Activated naive CD4-positive, alpha-beta T cell treated with anti-CD3 and anti-CD28 coated beads for 36 hours (primary cell): ENCODE results near the gene RBFOX1. TPM values are rescaled to one million over a fixed set of nuclear protein-coding genes. Genes with fewer than 3 reads are reported as not detected.

Source experiments
- CTCF ChIA-PET: fragments of 350-600 bp; sonication (Branson Sonifier 250); formaldehyde crosslinking; loops from one replicate; lab custom pipeline; 2021; ENCODE audit warnings: antibody characterized with exemption; lab: Charles Lee
- DNase-seq: peaks from one replicate; pipeline ENCODE4 v3.0.0-alpha.2; 2020
- H3K27ac Mint-ChIP-seq: one replicate; pipeline ENCODE4 v1.8.0; 2021; ENCODE audit warnings: mild to moderate bottlenecking, mixed read lengths
- H3K27me3 Mint-ChIP-seq: one replicate; pipeline ENCODE4 v1.8.0; 2021; ENCODE audit warnings: low read depth, mixed read lengths
- H3K36me3 Mint-ChIP-seq: one replicate; pipeline ENCODE4 v1.8.0; 2021; ENCODE audit warnings: low read depth, mixed read lengths
- H3K4me1 Mint-ChIP-seq: one replicate; pipeline ENCODE4 v1.8.0; 2021; ENCODE audit warnings: low read depth, mixed read lengths
- H3K4me3 Mint-ChIP-seq: one replicate; pipeline ENCODE4 v1.8.0; 2021; ENCODE audit warnings: mild to moderate bottlenecking, moderate library complexity, mixed read lengths
- H3K9me3 Mint-ChIP-seq: one replicate; pipeline ENCODE4 v1.8.0; 2021; ENCODE audit warnings: mixed read lengths
- intact Hi-C: fragments of 100-400 bp; cut with micrococcal nuclease; formaldehyde crosslinking; loops from one replicate; pipeline ENCODE4 v1.15.1; 2023
- total RNA-seq, 2 experiments: library from RNA; stranded (reverse); gene quantifications; one replicate each; pipeline ENCODE4 v1.2.3, GENCODE V29; 2021

Gene RBFOX1
- total RNA-seq, 2 experiments from 2014 or later: not detected

DNA sequence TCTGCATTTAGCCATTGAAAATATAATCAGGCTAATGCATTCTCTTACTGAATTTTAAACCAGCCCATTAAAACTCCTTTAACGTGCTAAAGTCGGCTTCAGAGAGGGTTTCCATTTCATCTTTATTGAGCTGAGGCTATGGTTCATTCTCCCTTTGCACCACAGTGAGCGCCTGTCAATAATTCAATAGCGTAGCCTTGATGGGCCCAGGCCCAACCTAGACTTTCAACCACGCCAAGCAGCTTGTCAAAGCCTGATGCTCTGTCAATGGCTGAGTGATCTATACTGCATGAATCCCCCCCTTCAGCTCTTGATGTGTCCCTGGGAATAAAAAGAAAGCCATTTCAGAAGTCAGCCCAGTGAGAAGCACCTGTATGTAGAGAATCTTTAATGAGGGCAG is 106.0 kb downstream of the RBFOX1 start:
- no peak overlapping the region for H3K4me3 Mint-ChIP-seq
- intact Hi-C loops: no loop called here
- peaks cover 5% of the 10 kb centered on the region for H3K9me3 Mint-ChIP-seq
- no peaks in the 10 kb centered on the region for H3K36me3 Mint-ChIP-seq
- H3K27ac Mint-ChIP-seq: no peak overlapping the region
- H3K4me1 Mint-ChIP-seq: no peaks in the 10 kb centered on the region
- CTCF ChIA-PET: no interaction called here
- no peaks in the 10 kb centered on the region for H3K27me3 Mint-ChIP-seq
- DNase-seq: no peak

DNA sequence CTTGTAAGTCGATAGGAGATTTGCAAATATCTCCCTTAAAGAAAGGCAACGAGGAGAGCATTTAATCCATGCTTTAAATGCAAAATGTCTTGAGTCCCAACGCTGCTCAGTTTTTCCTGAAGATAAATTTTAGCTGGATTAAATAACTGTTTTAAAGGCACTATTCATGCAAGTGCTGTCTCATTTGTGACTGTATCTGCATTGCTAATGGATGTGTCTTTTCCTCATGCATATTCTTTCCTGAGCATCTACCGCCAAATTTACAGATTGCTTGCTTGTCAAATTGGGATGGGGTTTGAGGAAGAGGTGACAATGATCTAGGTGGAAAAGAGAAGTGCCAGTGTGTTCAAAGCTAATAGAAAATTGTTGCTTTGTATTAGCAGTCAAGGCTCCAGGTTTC is 106.9 kb downstream of the RBFOX1 start:
- CTCF ChIA-PET: no interaction called here
- no peak for DNase-seq
- Mint-ChIP-seq H3K27ac (no peak overlapping the region), H3K27me3 (no peaks in the 10 kb centered on the region), H3K4me3 (no peak overlapping the region), H3K36me3 (no peaks in the 10 kb centered on the region), H3K4me1 (no peaks in the 10 kb centered on the region), H3K9me3 (peaks cover 3% of the 10 kb centered on the region)
- intact Hi-C loops: no loop called here

DNA sequence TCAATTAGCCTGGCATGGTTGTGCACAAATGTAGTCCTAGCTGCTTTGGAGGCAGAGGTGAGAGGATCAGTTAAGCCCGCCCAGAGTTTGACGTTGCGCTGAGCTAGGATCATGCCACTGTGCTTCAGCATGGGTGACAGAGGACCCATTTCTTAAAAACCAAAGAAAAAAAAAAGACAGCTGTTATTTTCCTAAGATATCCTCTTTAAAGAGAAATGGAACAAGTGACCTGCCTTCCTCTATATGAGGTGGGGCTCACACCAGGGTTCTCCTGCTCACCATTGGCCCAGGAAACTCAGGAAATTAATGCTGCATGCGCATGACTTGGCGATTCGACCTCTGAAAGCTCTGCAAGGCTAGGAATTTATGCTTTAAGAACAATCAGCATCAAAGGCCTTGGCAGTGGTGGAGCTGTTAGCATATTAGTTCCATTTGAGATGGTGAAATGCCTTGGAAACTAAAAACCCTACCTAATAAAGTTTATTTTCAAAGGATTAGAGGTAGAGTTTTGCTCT is 108.3 kb downstream of the RBFOX1 start:
- no peak overlapping the region for H3K27ac Mint-ChIP-seq
- H3K9me3 Mint-ChIP-seq: peaks cover 5% of the 10 kb centered on the region
- H3K27me3 Mint-ChIP-seq: no peaks in the 10 kb centered on the region
- H3K36me3 Mint-ChIP-seq: no peaks in the 10 kb centered on the region
- DNase-seq: no peak
- no peaks in the 10 kb centered on the region for H3K4me1 Mint-ChIP-seq
- intact Hi-C loops: no loop called here
- CTCF ChIA-PET: no interaction called here
- H3K4me3 Mint-ChIP-seq: no peak overlapping the region

DNA sequence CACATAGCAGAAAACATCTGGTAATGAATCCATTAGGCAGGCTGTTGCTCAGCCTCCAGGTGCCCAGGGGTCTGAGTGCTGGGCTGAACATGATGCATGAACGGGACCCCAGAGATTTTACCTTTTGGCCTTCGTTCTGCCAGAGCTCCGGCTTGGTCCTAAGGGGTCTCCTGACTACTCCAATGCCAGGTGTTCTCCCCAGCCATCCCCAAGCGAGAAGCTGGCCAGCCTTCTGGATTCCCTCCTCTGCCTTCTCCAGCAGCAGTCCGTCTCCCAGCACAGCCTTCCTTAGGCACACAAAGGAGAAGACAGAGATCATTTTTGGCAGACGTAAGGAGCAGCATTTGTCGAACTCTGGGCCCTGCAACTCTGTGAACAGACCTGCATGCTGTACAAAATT is 109.4 kb downstream of the RBFOX1 start:
- Mint-ChIP-seq H3K27me3 (no peaks in the 10 kb centered on the region), H3K4me3 (no peak overlapping the region), H3K27ac (no peak overlapping the region), H3K36me3 (no peaks in the 10 kb centered on the region), H3K4me1 (no peaks in the 10 kb centered on the region), H3K9me3 (peaks cover 11% of the 10 kb centered on the region)
- DNase-seq: no peak
- CTCF ChIA-PET: no interaction called here
- intact Hi-C loops: no loop called here

- no peak overlapping the region for H3K27ac Mint-ChIP-seq
- CTCF ChIA-PET: interaction anchor here (0.5 kb wide), 1 partner anchor 391 kb away, joined by 5 read pairs; no protein-coding TSS in a partner anchor
- DNase-seq: no peak
- no peaks in the 10 kb centered on the region for H3K4me1 Mint-ChIP-seq
- H3K36me3 Mint-ChIP-seq: no peaks in the 10 kb centered on the region
- H3K9me3 Mint-ChIP-seq: peaks cover 11% of the 10 kb centered on the region
- H3K27me3 Mint-ChIP-seq: no peaks in the 10 kb centered on the region
- H3K4me3 Mint-ChIP-seq: no peak overlapping the region
- intact Hi-C loops: no loop called here
Observed at GRCh38 chr16:7443142-7443541, 110.5 kb downstream of the RBFOX1 start.

DNA sequence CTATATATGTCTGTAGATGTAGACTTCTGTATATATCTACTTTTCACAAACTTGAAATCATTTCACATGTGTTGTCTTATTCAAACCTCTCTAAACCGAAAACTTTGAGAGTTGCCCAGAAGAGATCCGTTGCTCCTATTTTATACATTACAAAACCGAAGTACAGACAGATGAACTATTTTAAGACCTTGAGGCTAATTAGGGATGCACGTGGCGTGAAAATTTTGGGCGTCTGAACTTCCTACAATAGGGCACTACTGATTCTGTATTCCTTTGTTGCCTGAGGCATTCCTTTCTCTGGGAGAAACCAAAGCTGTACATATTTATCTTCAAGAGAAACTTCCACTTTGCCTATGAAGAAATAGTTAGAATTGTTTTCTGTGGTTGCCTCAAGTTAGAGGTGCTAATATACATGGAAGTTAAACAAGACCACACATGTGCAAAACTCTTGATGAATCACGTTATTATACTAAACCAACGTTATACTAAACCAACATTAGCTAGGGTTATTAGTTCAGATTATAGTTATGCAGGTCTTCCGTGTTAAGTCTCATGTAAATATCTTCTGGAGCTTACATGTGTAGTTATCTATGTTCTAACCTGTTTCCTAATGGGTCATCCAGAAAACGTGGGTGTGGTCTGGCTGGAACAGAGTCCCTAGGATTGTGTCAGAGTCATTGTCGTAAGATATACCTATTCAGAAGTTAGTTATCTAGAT is 111.2 kb downstream of the RBFOX1 start:
- H3K4me3 Mint-ChIP-seq: no peak overlapping the region
- no peak for DNase-seq
- no peak overlapping the region for H3K27ac Mint-ChIP-seq
- no peaks in the 10 kb centered on the region for H3K36me3 Mint-ChIP-seq
- H3K27me3 Mint-ChIP-seq: no peaks in the 10 kb centered on the region
- H3K4me1 Mint-ChIP-seq: no peaks in the 10 kb centered on the region
- intact Hi-C loops: no loop called here
- H3K9me3 Mint-ChIP-seq: peaks cover 13% of the 10 kb centered on the region
- CTCF ChIA-PET: interaction anchor here (0.5 kb wide), 1 partner anchor 390 kb away, joined by 5 read pairs; no protein-coding TSS in a partner anchor

- Mint-ChIP-seq H3K9me3 (peaks cover 30% of the 10 kb centered on the region), H3K4me3 (no peak overlapping the region), H3K4me1 (no peaks in the 10 kb centered on the region), H3K27me3 (no peaks in the 10 kb centered on the region), H3K36me3 (no peaks in the 10 kb centered on the region), H3K27ac (no peak overlapping the region)
- intact Hi-C loops: no loop called here
- no peak for DNase-seq
- CTCF ChIA-PET: no interaction called here
Observed at GRCh38 chr16:7449306-7449705, 116.7 kb downstream of the RBFOX1 start.

DNA sequence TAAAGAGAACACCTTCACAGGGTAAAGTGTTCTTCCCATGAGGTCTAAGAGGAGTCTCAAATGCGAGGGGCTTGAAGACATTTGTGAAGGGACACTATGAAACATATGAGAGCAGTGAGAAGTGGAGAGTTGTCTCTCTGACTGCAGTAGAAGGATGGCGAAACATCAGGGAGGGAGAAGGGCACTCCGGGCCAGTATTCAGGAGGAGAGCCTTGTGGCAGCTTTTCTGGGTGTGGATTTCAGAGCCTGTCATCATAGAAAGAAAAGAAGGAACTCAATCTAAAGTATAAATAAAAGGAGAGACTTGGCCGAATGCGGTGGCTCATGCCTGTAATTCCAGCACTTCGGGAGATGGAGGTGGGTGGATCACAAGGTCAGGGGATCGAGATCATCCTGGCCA is 117.2 kb downstream of the RBFOX1 start:
- Mint-ChIP-seq H3K27ac (no peak overlapping the region), H3K4me1 (no peaks in the 10 kb centered on the region), H3K9me3 (peaks cover 32% of the 10 kb centered on the region), H3K27me3 (no peaks in the 10 kb centered on the region), H3K4me3 (no peak overlapping the region), H3K36me3 (no peaks in the 10 kb centered on the region)
- no peak for DNase-seq
- intact Hi-C loops: no loop called here
- CTCF ChIA-PET: no interaction called here

DNA sequence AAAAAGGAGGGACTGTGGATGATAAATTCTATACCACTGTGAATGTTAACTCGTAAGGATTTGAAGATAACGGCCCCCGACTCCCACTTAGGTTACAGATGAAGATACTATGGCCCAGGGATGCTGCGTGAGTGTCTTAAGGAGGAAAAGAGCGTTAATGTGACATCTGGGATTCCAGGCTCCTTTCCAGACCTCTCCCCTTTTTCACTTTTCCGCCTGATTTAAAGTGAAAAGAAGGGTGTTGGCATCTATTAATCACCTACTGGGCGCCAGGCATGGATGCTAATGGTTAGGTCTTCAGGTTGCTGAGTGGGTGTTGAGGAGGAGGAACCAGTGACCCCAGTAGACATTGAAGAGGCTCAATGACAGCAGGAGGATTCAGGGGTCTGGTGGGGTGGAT is 117.8 kb downstream of the RBFOX1 start:
- Mint-ChIP-seq H3K27ac (no peak overlapping the region), H3K9me3 (peaks cover 32% of the 10 kb centered on the region), H3K4me1 (no peaks in the 10 kb centered on the region), H3K4me3 (no peak overlapping the region), H3K36me3 (no peaks in the 10 kb centered on the region), H3K27me3 (no peaks in the 10 kb centered on the region)
- intact Hi-C loops: no loop called here
- CTCF ChIA-PET: no interaction called here
- DNase-seq: no peak

DNA sequence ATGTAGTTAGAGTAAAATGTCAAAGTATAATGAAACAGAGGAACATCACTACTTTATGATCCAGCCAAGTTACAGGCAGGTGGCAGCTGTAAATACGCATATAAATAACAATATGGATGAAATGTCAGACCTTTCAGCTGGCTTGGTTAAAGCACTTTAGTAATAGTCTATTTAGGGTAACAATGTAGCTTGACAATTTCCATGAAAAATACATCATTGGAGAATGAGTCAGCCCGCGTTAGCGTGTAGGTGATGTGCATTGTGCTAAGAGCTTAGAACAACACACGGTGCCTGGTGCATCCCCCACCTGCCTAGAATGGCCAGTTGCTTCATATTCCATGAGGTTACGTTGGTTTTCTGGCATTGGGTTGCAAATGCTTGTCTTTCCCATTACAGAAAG is 119.4 kb downstream of the RBFOX1 start:
- Mint-ChIP-seq H3K4me3 (no peak overlapping the region), H3K4me1 (no peaks in the 10 kb centered on the region), H3K36me3 (no peaks in the 10 kb centered on the region), H3K27ac (no peak overlapping the region), H3K27me3 (no peaks in the 10 kb centered on the region), H3K9me3 (peaks cover 27% of the 10 kb centered on the region)
- no peak for DNase-seq
- intact Hi-C loops: no loop called here
- CTCF ChIA-PET: no interaction called here

DNA sequence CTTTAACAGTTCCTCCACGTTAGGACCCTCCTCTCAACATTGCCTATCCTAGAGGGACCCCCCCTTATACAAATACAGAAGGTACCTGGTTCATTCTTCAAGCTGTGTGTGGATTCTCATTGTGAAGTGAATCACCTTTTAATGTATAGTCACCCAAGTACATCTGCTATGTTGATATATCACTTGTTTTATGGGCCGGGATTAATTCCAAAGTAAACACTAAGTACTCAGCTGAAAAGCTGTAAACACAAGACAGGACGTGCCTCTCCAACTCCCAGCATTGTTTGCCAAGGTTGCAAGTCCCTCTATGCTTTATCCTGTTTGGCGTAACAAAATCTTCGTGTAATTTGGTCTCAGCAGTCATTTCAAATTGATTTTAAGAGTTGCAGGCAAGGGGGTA is 123.6 kb downstream of the RBFOX1 start:
- no peaks in the 10 kb centered on the region for H3K4me1 Mint-ChIP-seq
- intact Hi-C loops: no loop called here
- peaks cover 28% of the 10 kb centered on the region for H3K9me3 Mint-ChIP-seq
- H3K4me3 Mint-ChIP-seq: no peak overlapping the region
- DNase-seq: no peak
- CTCF ChIA-PET: no interaction called here
- no peaks in the 10 kb centered on the region for H3K36me3 Mint-ChIP-seq
- no peak overlapping the region for H3K27ac Mint-ChIP-seq
- H3K27me3 Mint-ChIP-seq: no peaks in the 10 kb centered on the region

DNA sequence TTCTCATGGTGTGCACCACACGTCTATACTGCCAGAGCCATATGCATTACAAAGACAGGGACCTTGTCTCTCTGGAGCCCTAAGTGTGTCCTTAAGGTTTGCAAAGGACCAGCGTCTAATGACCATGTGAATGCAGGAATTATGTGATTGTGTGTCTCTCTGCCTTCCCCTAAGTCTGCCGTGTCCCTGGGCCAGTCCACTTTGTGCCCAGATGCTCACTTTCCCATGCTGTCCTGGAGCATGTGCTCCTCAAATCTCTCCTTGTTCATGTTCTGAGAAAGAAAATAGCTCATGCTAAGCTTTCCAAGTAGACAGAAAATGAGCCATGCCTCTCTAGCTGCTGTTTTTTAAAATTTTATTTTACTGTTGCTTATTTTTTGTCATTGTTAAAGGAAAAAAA is 125.5 kb downstream of the RBFOX1 start:
- no peak for DNase-seq
- Mint-ChIP-seq H3K27me3 (no peaks in the 10 kb centered on the region), H3K9me3 (peaks cover 25% of the 10 kb centered on the region), H3K27ac (no peak overlapping the region), H3K4me1 (no peaks in the 10 kb centered on the region), H3K4me3 (no peak overlapping the region), H3K36me3 (no peaks in the 10 kb centered on the region)
- CTCF ChIA-PET: no interaction called here
- intact Hi-C loops: no loop called here

DNA sequence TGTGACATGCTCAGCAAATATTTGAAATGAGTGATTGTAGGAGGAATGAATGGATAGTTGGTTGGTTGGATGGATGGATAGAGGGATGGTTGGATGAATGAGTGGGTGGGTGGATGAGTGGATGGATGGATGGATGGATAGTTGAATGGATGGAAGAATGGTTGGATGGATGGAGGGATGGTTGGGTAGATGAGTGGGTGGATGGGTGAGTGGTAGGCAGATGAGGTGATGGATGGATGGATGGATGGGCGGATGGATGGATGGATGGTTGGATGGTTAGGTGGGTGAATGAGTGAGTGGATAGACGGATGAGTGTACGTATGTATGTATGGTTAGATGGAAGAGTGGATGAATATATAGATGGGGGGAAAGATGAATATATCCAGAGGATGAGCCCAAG is 137.7 kb downstream of the RBFOX1 start:
- DNase-seq: no peak
- Mint-ChIP-seq H3K4me3 (no peak overlapping the region), H3K9me3 (peaks cover 18% of the 10 kb centered on the region), H3K4me1 (no peaks in the 10 kb centered on the region), H3K36me3 (no peaks in the 10 kb centered on the region), H3K27me3 (no peaks in the 10 kb centered on the region), H3K27ac (no peak overlapping the region)
- intact Hi-C loops: no loop called here
- CTCF ChIA-PET: no interaction called here
